Endothelial cell of umbilical vein (primary cell): ENCODE data around the gene PPP1R16B.

Experiments
- GATA2 ChIP-seq: IDR thresholded peaks from 2 replicates; pipeline ENCODE4 v1.7.0; 2011; ENCODE audit warnings: low read depth, mild to moderate bottlenecking, moderate library complexity, mixed read lengths, low read length; ENCODE audit not compliant: insufficient read length, insufficient read depth
- POLR2A ChIP-seq: IDR thresholded peaks from 2 replicates; pipeline ENCODE4 v1.6.1; 2012; ENCODE audit warnings: low read depth, mild to moderate bottlenecking, control low read depth, low read length
- TF ChIP-seq, protein P1 (sequence below), 2 donors: IDR thresholded peaks; 1 replicate in 1 of 2; 2 replicates in 1 of 2; pipeline ENCODE4 v1.5.1; 2011; ENCODE audit warnings: low read length in 2 of 2, mild to moderate bottlenecking in 2 of 2, moderate library complexity in 2 of 2, control low read depth in 1 of 2, inconsistent platforms in 1 of 2, low read depth in 1 of 2; ENCODE audit not compliant: insufficient read depth in 1 of 2; ENCODE audit errors: extremely low read depth in 1 of 2
- TF ChIP-seq, protein P2 (sequence below): IDR thresholded peaks from 2 replicates; pipeline ENCODE4 v1.6.1; 2011; ENCODE audit not compliant: insufficient read depth, insufficient read length

DNA sequence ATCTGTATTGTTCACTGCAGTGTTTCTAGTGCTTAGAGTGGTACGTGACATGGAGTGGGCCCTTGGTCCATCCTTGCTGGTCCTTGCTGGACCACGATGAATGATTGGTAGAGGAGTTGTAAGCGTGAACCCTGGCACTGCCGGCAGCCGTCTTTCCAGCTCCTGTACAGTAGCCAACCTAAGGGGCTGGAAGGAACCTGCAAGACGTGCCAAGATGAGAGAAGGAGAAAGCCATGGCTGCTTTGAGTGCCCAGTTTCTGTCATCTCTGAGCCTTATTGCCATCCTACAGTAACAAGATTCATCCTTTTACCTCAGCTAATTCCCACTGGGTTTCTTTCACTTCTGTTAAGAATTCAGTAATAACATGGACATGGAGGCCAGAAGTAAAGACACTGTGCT, 162.6 kb downstream of the PPP1R16B start:
- TF ChIP-seq POLR2A (no peak), GATA2 (no peak)
- TF ChIP-seq, protein P1, sequence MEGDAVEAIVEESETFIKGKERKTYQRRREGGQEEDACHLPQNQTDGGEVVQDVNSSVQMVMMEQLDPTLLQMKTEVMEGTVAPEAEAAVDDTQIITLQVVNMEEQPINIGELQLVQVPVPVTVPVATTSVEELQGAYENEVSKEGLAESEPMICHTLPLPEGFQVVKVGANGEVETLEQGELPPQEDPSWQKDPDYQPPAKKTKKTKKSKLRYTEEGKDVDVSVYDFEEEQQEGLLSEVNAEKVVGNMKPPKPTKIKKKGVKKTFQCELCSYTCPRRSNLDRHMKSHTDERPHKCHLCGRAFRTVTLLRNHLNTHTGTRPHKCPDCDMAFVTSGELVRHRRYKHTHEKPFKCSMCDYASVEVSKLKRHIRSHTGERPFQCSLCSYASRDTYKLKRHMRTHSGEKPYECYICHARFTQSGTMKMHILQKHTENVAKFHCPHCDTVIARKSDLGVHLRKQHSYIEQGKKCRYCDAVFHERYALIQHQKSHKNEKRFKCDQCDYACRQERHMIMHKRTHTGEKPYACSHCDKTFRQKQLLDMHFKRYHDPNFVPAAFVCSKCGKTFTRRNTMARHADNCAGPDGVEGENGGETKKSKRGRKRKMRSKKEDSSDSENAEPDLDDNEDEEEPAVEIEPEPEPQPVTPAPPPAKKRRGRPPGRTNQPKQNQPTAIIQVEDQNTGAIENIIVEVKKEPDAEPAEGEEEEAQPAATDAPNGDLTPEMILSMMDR (IDR thresholded peaks at IDR 0.05; ENCODE audit: extremely low read depth in 1 of 2, insufficient read depth in 1 of 2, low read depth in 1 of 2, low read length in 2 of 2), result no peak
- TF ChIP-seq, protein P2, sequence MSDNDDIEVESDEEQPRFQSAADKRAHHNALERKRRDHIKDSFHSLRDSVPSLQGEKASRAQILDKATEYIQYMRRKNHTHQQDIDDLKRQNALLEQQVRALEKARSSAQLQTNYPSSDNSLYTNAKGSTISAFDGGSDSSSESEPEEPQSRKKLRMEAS, result no peak
